ENCODE results near the gene LPIN1. TPM values are rescaled to one million over a fixed set of nuclear protein-coding genes. Genes with fewer than 3 reads are reported as not detected.

The LPIN1 gene
- total and polyA plus RNA-seq, 2 of the 8 experiments (the other 6 are each of a cell fraction or from before 2014, with no cell fraction given), result 4.3 to 9.8 TPM

DNA sequence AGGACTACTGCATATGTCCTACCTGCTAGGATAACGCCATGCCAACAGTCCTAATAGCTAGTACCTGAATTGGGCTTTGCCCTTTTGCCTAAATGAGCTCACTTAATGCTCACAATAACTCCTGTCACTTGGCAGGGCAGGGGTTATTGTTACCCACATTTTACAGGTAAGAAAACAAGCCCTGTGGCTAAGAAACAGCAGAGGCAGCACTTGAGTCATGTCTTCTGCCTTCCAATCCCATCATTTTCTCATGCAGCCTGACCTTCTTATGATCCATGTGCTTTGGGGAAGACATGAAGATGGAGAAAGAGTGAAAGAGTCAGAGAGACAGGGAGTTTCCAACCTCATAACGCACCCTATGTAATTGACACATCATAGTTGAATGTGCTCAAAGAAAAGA, 33.6 kb upstream of the LPIN1 start (continued):
- TF ChIP-seq, protein P1, sequence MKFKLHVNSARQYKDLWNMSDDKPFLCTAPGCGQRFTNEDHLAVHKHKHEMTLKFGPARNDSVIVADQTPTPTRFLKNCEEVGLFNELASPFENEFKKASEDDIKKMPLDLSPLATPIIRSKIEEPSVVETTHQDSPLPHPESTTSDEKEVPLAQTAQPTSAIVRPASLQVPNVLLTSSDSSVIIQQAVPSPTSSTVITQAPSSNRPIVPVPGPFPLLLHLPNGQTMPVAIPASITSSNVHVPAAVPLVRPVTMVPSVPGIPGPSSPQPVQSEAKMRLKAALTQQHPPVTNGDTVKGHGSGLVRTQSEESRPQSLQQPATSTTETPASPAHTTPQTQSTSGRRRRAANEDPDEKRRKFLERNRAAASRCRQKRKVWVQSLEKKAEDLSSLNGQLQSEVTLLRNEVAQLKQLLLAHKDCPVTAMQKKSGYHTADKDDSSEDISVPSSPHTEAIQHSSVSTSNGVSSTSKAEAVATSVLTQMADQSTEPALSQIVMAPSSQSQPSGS (IDR thresholded peaks at IDR 0.05; ENCODE audit: low read length), result no peak
- no peak for TF ChIP-seq RFX5 (IDR thresholded peaks at IDR 0.05; ENCODE audit: borderline replicate concordance, low read depth, low read length)
- no peak for TF ChIP-seq CTBP2 (IDR thresholded peaks at IDR 0.05; ENCODE audit: borderline replicate concordance, insufficient read depth, insufficient read length, low read length)
- no peak for TF ChIP-seq SP2 (IDR thresholded peaks at IDR 0.05; ENCODE audit: low read length)

Data from H1 (cell line).